Endodermal cell (in vitro differentiated cells): ENCODE results near the gene GABARAPL2. TPM values are rescaled to one million over a fixed set of nuclear protein-coding genes. Genes with fewer than 3 reads are reported as not detected.

ENCODE experiments used
- DNase-seq: peaks from one replicate; pipeline ENCODE4 v3.0.0-alpha.2; 2017
- H3K27ac ChIP-seq: 2 replicates; pipeline ENCODE4 v1.5.1; 2013; ENCODE audit warnings: mild to moderate bottlenecking, low read depth, low read length, moderate library complexity
- H3K27me3 ChIP-seq: 2 replicates; pipeline ENCODE4 v1.6.1; 2013; ENCODE audit warnings: mild to moderate bottlenecking, low read length, moderate library complexity; ENCODE audit not compliant: insufficient read depth, control insufficient read depth, poor library complexity, severe bottlenecking
- H3K36me3 ChIP-seq: 2 replicates; pipeline ENCODE4 v1.7.0; 2013; ENCODE audit warnings: mild to moderate bottlenecking, low read length, moderate library complexity; ENCODE audit not compliant: control insufficient read depth, insufficient read depth
- H3K4me1 ChIP-seq: one replicate; pipeline ENCODE4 v1.7.0; 2013; ENCODE audit warnings: low read length; ENCODE audit not compliant: control insufficient read depth, insufficient read depth
- H3K4me3 ChIP-seq: 2 replicates; pipeline ENCODE4 v1.5.1; 2013; ENCODE audit warnings: mild to moderate bottlenecking, low read length, moderate library complexity
- H3K9ac ChIP-seq: 2 replicates; pipeline ENCODE4 v1.6.1; 2013; ENCODE audit warnings: mild to moderate bottlenecking, low read length, moderate library complexity; ENCODE audit not compliant: poor library complexity, severe bottlenecking; ENCODE audit errors: extremely low read depth
- H3K9me3 ChIP-seq: 2 replicates; pipeline ENCODE4 v1.6.1; 2013; ENCODE audit warnings: mild to moderate bottlenecking, low read length, moderate library complexity; ENCODE audit not compliant: control insufficient read depth
- H3K27ac Mint-ChIP-seq: 2 replicates; pipeline ENCODE4 v1.8.0; 2020; ENCODE audit warnings: mixed read lengths
- H3K27me3 Mint-ChIP-seq: 2 replicates; pipeline ENCODE4 v1.8.0; 2021; ENCODE audit warnings: mild to moderate bottlenecking, mixed read lengths; ENCODE audit not compliant: insufficient read depth
- H3K36me3 Mint-ChIP-seq: 2 replicates; pipeline ENCODE4 v1.8.0; 2020; ENCODE audit warnings: low read depth, mixed read lengths
- H3K4me1 Mint-ChIP-seq: 2 replicates; pipeline ENCODE4 v1.8.0; 2020; ENCODE audit warnings: mixed read lengths
- H3K4me3 Mint-ChIP-seq: 2 replicates; pipeline ENCODE4 v1.8.0; 2020; ENCODE audit warnings: mild to moderate bottlenecking, moderate library complexity, mixed read lengths
- H3K9me3 Mint-ChIP-seq: 2 replicates; pipeline ENCODE4 v1.8.0; 2020; ENCODE audit warnings: mild to moderate bottlenecking, mixed read lengths
- WGBS, 2 experiments: methylation state at CpG; one replicate each; pipeline versions ENCODE4 v1.1.5 to v1.1.7; 2013; ENCODE audit warnings: missing lambda C conversion rate in 2 of 2, mixed read lengths in 1 of 2; ENCODE audit not compliant: insufficient coverage in 1 of 2, insufficient read length in 1 of 2; 5-methylcytosine and 5-hydroxymethylcytosine counted together
- total RNA-seq, 2 donors: library from RNA; stranded (reverse); fragmentation: NEBNext Ultra II Directional in 1 of 2; extraction: Animal tissue kit (Norgen Biotek cat#: 25700) in 1 of 2; gene quantifications; 2 replicates in 1 of 2; 3 replicates in 1 of 2; pipeline ENCODE4 v1.2.1, GENCODE V29; 2021
- TF ChIP-seq, protein P1 (sequence below): fragments of 200-600 bp; sonication (generic); conservative IDR thresholded peaks from 2 replicates; pipeline ENCODE4 v1.5.0; 2021; ENCODE audit warnings: antibody characterized with exemption, mild to moderate bottlenecking

The GABARAPL2 gene
- total RNA-seq, 2 donors from 2014 or later = 72.8 to 78.5 TPM

DNA sequence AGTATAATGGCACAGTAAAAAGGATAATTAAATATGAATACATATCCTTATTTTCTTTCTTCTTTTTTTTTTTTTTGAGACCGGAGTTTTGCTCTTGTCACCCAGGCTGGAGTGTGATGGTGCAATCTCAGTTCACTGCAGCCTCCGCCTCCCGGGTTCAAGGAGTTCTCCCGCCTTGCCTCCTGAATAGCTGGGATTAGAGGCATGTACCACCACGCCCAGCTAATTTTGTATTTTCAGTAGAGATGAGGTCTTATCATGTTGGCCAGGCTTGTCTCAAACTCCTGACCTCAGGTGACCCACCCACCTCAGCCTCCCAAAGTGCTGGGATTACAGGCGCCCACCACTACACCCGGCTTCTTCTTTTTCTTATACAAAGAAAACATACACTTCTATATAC is 12.0 kb downstream of the GABARAPL2 start:
- Mint-ChIP-seq H3K4me3 (no peak overlapping the region), H3K27ac (no peak overlapping the region), H3K4me1 (peaks cover 7% of the 10 kb centered on the region), H3K27me3 (no peaks in the 10 kb centered on the region), H3K9me3 (no peaks in the 10 kb centered on the region), H3K36me3 (peaks cover 57% of the 10 kb centered on the region)
- DNase-seq = no peak
- Histone ChIP-seq H3K4me1 (no peaks in the 10 kb centered on the region), H3K9me3 (no peaks in the 10 kb centered on the region), H3K9ac (no peak overlapping the region), H3K36me3 (peaks cover 55% of the 10 kb centered on the region), H3K27ac (no peak overlapping the region), H3K4me3 (no peak overlapping the region), H3K27me3 (no peaks in the 10 kb centered on the region)
- WGBS, 2 experiments = 93 to 97% methylated on average over 7 of the region's 7 CpGs
- TF ChIP-seq, protein P1, sequence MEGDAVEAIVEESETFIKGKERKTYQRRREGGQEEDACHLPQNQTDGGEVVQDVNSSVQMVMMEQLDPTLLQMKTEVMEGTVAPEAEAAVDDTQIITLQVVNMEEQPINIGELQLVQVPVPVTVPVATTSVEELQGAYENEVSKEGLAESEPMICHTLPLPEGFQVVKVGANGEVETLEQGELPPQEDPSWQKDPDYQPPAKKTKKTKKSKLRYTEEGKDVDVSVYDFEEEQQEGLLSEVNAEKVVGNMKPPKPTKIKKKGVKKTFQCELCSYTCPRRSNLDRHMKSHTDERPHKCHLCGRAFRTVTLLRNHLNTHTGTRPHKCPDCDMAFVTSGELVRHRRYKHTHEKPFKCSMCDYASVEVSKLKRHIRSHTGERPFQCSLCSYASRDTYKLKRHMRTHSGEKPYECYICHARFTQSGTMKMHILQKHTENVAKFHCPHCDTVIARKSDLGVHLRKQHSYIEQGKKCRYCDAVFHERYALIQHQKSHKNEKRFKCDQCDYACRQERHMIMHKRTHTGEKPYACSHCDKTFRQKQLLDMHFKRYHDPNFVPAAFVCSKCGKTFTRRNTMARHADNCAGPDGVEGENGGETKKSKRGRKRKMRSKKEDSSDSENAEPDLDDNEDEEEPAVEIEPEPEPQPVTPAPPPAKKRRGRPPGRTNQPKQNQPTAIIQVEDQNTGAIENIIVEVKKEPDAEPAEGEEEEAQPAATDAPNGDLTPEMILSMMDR = no peak

DNA sequence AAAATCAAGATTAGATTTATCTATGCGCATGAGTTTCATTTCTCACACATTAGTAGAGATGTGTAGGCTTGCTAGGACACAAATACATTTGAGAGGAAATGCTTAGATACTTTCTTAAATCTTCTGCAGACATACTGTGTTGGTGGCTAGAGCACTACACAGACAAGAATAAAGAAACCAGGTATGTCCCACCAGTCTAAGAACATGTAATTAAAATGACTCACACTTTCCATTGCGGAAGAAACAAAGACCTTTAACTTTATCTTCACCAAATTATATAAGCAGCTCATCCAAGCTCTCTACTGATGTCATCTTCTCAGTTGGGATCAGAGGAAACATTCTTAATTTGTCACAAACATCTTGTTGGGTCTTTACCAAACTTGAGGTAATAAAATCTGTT is 12.5 kb downstream of the GABARAPL2 start:
- WGBS, 2 experiments = 88 to 100% methylated on average over 2 of the region's 2 CpGs
- Mint-ChIP-seq H3K36me3 (peaks cover 52% of the 10 kb centered on the region), H3K4me1 (peaks cover 7% of the 10 kb centered on the region), H3K27ac (no peak overlapping the region), H3K4me3 (no peak overlapping the region), H3K27me3 (no peaks in the 10 kb centered on the region), H3K9me3 (no peaks in the 10 kb centered on the region)
- peaks cover 50% of the 10 kb centered on the region for H3K36me3 ChIP-seq
- no peaks in the 10 kb centered on the region for H3K27me3 ChIP-seq
- no peak overlapping the region for H3K9ac ChIP-seq
- H3K27ac ChIP-seq = no peak overlapping the region
- TF ChIP-seq, protein P1 = no peak
- H3K9me3 ChIP-seq = no peaks in the 10 kb centered on the region
- H3K4me1 ChIP-seq = no peaks in the 10 kb centered on the region
- no peak overlapping the region for H3K4me3 ChIP-seq
- DNase-seq = no peak

DNA sequence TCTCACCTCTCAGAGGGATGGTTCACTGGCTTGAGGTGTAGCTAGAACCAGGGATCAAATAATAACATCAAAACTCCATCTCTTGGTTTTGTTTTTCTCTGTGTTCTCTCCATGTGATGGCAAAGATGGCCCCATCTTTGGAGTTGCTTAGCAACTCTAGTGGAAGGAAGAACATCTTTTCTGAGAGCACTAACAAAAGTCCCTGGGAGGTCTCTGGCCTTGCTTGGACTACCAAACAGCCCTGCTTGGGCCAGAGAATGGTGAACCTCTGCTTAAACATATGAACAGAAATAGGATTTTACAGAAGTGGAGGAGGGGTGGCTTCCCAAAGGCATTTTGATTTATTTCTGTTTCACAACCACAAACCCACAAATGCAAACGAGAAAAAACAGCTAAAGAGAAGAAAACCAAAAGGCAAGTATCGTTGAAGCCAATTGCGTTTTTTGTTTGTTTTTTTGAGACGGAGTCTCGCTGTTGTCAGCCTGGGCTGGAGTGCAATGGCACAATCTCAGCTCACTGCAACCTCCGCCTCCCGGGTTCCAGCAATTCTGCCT is 13.2 kb downstream of the GABARAPL2 start:
- H3K4me1 Mint-ChIP-seq = peaks cover 7% of the 10 kb centered on the region
- peaks cover 45% of the 10 kb centered on the region for H3K36me3 Mint-ChIP-seq
- no peak overlapping the region for H3K4me3 Mint-ChIP-seq
- no peaks in the 10 kb centered on the region for H3K4me1 ChIP-seq
- no peaks in the 10 kb centered on the region for H3K9me3 ChIP-seq
- H3K27ac Mint-ChIP-seq = no peak overlapping the region
- H3K27ac ChIP-seq = no peak overlapping the region
- no peaks in the 10 kb centered on the region for H3K27me3 ChIP-seq
- no peaks in the 10 kb centered on the region for H3K9me3 Mint-ChIP-seq
- no peaks in the 10 kb centered on the region for H3K27me3 Mint-ChIP-seq
- H3K4me3 ChIP-seq = no peak overlapping the region
- TF ChIP-seq, protein P1 = no peak
- 89 to 95% methylated on average over 7 of the region's 7 CpGs for WGBS, 2 experiments
- no peak for DNase-seq
- peaks cover 44% of the 10 kb centered on the region for H3K36me3 ChIP-seq
- H3K9ac ChIP-seq = no peak overlapping the region
